Liver (tissue), 3 donors: ENCODE results near the gene RCOR1.

Source experiments
- ATF3 ChIP-seq: IDR thresholded peaks from 2 replicates; pipeline ENCODE4 v1.6.1; 2016; ENCODE audit warnings: antibody characterized with exemption
- CTCF ChIP-seq: fragments of 150-350 bp; IDR thresholded peaks from 2 replicates; pipeline ENCODE4 v1.5.1; 2017; ENCODE audit warnings: improper control_type of control experiment, low read depth, low read length; ENCODE audit not compliant: missing input control
- EGR1 ChIP-seq, 2 donors: IDR thresholded peaks; 2 replicates each; pipeline ENCODE4 v1.6.1; 2016 to 2018; ENCODE audit warnings: antibody characterized with exemption in 2 of 2, low read depth in 2 of 2
- FOXA1 ChIP-seq: IDR thresholded peaks from 2 replicates; pipeline ENCODE4 v1.6.1; 2016; ENCODE audit warnings: antibody characterized with exemption
- GABPA ChIP-seq, 2 donors: IDR thresholded peaks in 1 of 2; conservative IDR thresholded peaks in 1 of 2; 2 replicates each; pipeline ENCODE4 v1.6.1; 2016; ENCODE audit warnings: antibody characterized with exemption in 2 of 2, mild to moderate bottlenecking in 1 of 2, moderate library complexity in 1 of 2
- MAX ChIP-seq: IDR thresholded peaks from 2 replicates; pipeline ENCODE4 v1.6.1; 2016; ENCODE audit warnings: antibody characterized with exemption
- NR2F2 ChIP-seq: IDR thresholded peaks from 2 replicates; pipeline ENCODE4 v1.6.1; 2016; ENCODE audit warnings: antibody characterized with exemption
- RAD21 ChIP-seq, 2 donors: IDR thresholded peaks; 2 replicates each; pipeline ENCODE4 v1.6.1; 2016; ENCODE audit warnings: antibody characterized with exemption in 2 of 2, mild to moderate bottlenecking in 2 of 2
- REST ChIP-seq: IDR thresholded peaks from 2 replicates; pipeline ENCODE4 v1.6.1; 2016; ENCODE audit warnings: antibody characterized with exemption, mild to moderate bottlenecking
- RXRA ChIP-seq, 2 donors: IDR thresholded peaks; 2 replicates each; pipeline ENCODE4 v1.6.1; 2017 to 2018; ENCODE audit warnings: antibody characterized with exemption in 2 of 2, mild to moderate bottlenecking in 1 of 2
- SP1 ChIP-seq: IDR thresholded peaks from 2 replicates; pipeline ENCODE4 v1.6.1; 2018; ENCODE audit warnings: antibody characterized with exemption, mild to moderate bottlenecking
- TAF1 ChIP-seq: conservative IDR thresholded peaks from 2 replicates; pipeline ENCODE4 v1.6.1; 2016; ENCODE audit warnings: antibody characterized with exemption, mild to moderate bottlenecking
- YY1 ChIP-seq: IDR thresholded peaks from 2 replicates; pipeline ENCODE4 v1.6.1; 2016; ENCODE audit warnings: antibody characterized with exemption, mild to moderate bottlenecking
- ZBTB33 ChIP-seq: IDR thresholded peaks from 2 replicates; pipeline ENCODE4 v1.6.1; 2016; ENCODE audit warnings: antibody characterized with exemption
- donor health status: healthy.
- donor health status: healthy.

GRCh38 chr14:102754370-102755262 lies 162.2 kb downstream of the RCOR1 start:
- TF ChIP-seq CTCF (no peak), ATF3 (no peak), ZBTB33 (no peak), SP1 (no peak), RAD21 (IDR thresholded peaks at IDR 0.05) (no peak), TAF1 (no peak), REST (no peak), MAX (no peak), FOXA1 (no peak), EGR1 (IDR thresholded peaks at IDR 0.05; ENCODE audit: low read depth in 2 of 2) (no peak), RXRA (IDR thresholded peaks at IDR 0.05) (no peak), YY1 (no peak), GABPA (IDR thresholded peaks at IDR 0.05 in 1 of 2, conservative IDR thresholded peaks at IDR 0.05 in 1 of 2) (no peak), NR2F2 (no peak)
